ENCODE data around the gene GPR108. TPM values are rescaled to one million over a fixed set of nuclear protein-coding genes. Genes with fewer than 3 reads are reported as not detected.

GPR108 gene
- total RNA-seq, 1 donor from 2014 or later, result 41.6 TPM

- peaks cover 4% of the 10 kb centered on the region for H4K20me1 ChIP-seq (ENCODE audit: insufficient read depth, low read length)
- H3K9me3 Mint-ChIP-seq (ENCODE audit: unreplicated experiment), result no peaks in the 10 kb centered on the region
- no peaks in the 10 kb centered on the region for H3K9me3 ChIP-seq (ENCODE audit: insufficient read depth, low read depth, low read length)
- no peak overlapping the region for H3K4me2 ChIP-seq (ENCODE audit: low read length)
- peaks cover 1% of the 10 kb centered on the region for H3K4me1 Mint-ChIP-seq (ENCODE audit: low read depth, unreplicated experiment)
- peaks cover 6% of the 10 kb centered on the region for H3K4me1 ChIP-seq (ENCODE audit: insufficient read depth, low read length)
- H3K27ac Mint-ChIP-seq (ENCODE audit: unreplicated experiment), result no peak overlapping the region
- no peak overlapping the region for H2AFZ ChIP-seq (ENCODE audit: low read depth, low read length)
- no peak for FAIRE-seq
- no peak for TF ChIP-seq CTCF (IDR thresholded peaks at IDR 0.05; ENCODE audit: insufficient read depth, low read depth, low read length)
- TF ChIP-seq EZH2 (IDR thresholded peaks at IDR 0.05; ENCODE audit: insufficient read depth, low read length), result no peak
- no peaks in the 10 kb centered on the region for H3K27me3 Mint-ChIP-seq (ENCODE audit: low read depth, unreplicated experiment)
- no peaks in the 10 kb centered on the region for H3K79me2 ChIP-seq (ENCODE audit: insufficient read depth, low read length)
- H3K27ac ChIP-seq (ENCODE audit: low read depth, low read length), result no peak overlapping the region
- no peak overlapping the region for H3K4me3 ChIP-seq (ENCODE audit: insufficient read depth, low read depth, low read length)
- H3K36me3 Mint-ChIP-seq (ENCODE audit: low read depth, unreplicated experiment), result peaks cover 8% of the 10 kb centered on the region
- no peak overlapping the region for H3K9ac ChIP-seq (ENCODE audit: low read length)
- no peak for DNase-seq (ENCODE audit: low read depth)
- peaks cover 12% of the 10 kb centered on the region for H3K36me3 ChIP-seq (ENCODE audit: insufficient read depth, low read length)
- no peaks in the 10 kb centered on the region for H3K27me3 ChIP-seq (ENCODE audit: insufficient read depth, low read length)
- H3K4me3 Mint-ChIP-seq (ENCODE audit: unreplicated experiment), result no peak overlapping the region
Measured at GRCh38 chr19:6754136-6754535, 16.8 kb upstream of the GPR108 start.

- Histone ChIP-seq H3K36me3 (ENCODE audit: insufficient read depth, low read length) (peaks cover 17% of the 10 kb centered on the region), H3K27me3 (ENCODE audit: insufficient read depth, low read length) (no peaks in the 10 kb centered on the region), H3K9me3 (ENCODE audit: insufficient read depth, low read depth, low read length) (no peaks in the 10 kb centered on the region), H3K27ac (ENCODE audit: low read depth, low read length) (no peak overlapping the region), H3K4me3 (ENCODE audit: insufficient read depth, low read depth, low read length) (no peak overlapping the region), H4K20me1 (ENCODE audit: insufficient read depth, low read length) (peaks cover 5% of the 10 kb centered on the region), H3K79me2 (ENCODE audit: insufficient read depth, low read length) (no peaks in the 10 kb centered on the region), H2AFZ (ENCODE audit: low read depth, low read length) (peak overlapping the region; percentile 67), H3K4me1 (ENCODE audit: insufficient read depth, low read length) (peaks cover 6% of the 10 kb centered on the region), H3K9ac (ENCODE audit: low read length) (no peak overlapping the region), H3K4me2 (ENCODE audit: low read length) (peak overlapping the region; percentile 87)
- Mint-ChIP-seq H3K9me3 (ENCODE audit: unreplicated experiment) (no peaks in the 10 kb centered on the region), H3K4me1 (ENCODE audit: low read depth, unreplicated experiment) (peaks cover 1% of the 10 kb centered on the region), H3K36me3 (ENCODE audit: low read depth, unreplicated experiment) (peaks cover 8% of the 10 kb centered on the region), H3K27me3 (ENCODE audit: low read depth, unreplicated experiment) (no peaks in the 10 kb centered on the region), H3K27ac (ENCODE audit: unreplicated experiment) (no peak overlapping the region), H3K4me3 (ENCODE audit: unreplicated experiment) (peak overlapping the region; percentile 20)
- DNase-seq (ENCODE audit: low read depth) (peak; percentile 39), FAIRE-seq (no peak)
- TF ChIP-seq CTCF (IDR thresholded peaks at IDR 0.05; ENCODE audit: insufficient read depth, low read depth, low read length), result no peak
- no peak for TF ChIP-seq EZH2 (IDR thresholded peaks at IDR 0.05; ENCODE audit: insufficient read depth, low read length)
Measured at GRCh38 chr19:6753178-6754031, 16.0 kb upstream of the GPR108 start.

Data from astrocyte (in vitro differentiated cells and primary cell).